ENCODE data around the gene OR13C8.
"Not testable (repeated sequence)": the region's sequence is repeated elsewhere in the genome, so short reads cannot be mapped to it uniquely, and the experiment has no call there.

OR13C8 gene

DNA sequence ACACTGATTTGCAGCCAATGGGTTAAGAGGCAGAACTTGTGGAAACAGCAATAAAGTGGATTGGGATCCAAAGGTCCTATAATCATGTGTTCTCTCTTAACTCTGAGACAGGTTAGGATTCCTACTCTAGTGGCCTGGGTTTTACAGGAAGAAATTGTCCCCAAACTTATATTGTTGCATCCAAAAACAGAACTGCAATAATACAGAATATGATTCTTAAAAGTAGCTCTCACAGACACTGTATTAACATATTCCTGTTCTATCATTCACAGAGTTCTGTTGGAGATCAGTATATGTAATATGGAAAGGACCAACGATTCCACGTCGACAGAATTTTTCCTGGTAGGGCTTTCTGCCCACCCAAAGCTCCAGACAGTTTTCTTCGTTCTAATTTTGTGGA lies at the start of gene OR13C8:
Gene OR13C8 (plus strand): TSS at position 301 of the 400 bp plus-strand sequence. CDS start 0 bp downstream, at position 301.
- no peak for DNase-seq (ENCODE audit: low spot score)

DNA sequence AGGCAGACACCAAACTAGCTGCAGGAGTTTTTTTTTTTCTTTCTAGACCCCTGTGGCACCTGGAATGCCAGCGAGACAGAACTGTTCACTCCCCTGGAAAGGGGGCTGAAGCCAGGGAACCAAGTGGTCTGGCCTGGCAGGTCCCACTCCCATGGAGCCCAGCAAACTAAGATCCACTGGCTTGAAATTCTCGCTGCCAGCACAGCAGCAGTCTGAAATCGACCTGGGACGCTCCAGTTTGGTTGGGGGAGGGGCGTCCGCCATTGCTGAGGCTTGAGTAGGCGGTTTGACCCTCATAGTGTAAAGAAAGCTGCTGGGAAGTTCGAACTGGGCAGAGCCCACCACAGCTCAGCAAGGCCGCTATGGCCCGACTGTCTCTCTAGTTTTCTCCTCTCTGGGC lies 48.7 kb upstream of the OR13C8 start:
- DNase-seq (ENCODE audit: low spot score), result not testable (repeated sequence)

DNA sequence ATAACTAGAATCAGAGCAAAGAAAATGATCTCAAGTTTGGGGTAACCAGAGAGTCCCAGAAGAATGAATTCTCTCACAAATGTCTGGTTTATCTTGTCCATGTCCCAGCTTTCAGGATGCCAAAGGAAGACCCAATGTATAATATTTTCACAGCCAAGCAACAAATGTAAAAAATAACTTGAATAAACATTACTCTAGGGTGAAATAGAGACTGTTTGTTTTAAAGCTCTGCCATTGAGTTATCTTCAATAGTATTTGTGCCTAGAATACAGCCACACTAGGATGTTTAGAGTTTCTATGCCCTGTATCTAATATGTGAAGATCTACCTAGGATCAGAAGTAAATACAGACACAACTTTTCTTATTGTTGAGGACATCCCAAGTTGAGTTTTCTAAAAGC lies 41.9 kb upstream of the OR13C8 start, which contains the start of gene OR13C4:
Gene OR13C4 (minus strand): TSS at position 101 of the 400 bp plus-strand sequence. CDS start 0 bp downstream, at position 101.
- no peak for DNase-seq (ENCODE audit: low spot score)

DNA sequence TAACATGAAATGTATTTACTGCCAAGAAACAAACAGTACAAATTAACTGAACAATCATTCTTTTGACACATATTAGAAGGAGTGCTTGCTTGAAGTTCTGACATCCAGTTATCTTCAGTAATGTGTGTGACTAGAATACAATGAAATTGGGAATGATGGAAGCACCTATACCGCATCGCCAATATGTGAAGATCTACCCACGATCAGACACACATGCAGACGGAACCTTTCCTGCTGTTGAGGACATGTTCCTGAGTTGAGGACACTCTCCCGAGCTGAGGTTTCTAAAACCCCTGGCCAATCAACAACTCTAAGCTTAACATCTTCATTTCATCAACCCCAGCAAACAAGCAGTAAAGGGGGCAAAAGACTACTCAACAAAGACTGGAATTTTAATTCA lies 32.2 kb upstream of the OR13C8 start, which contains the start of gene OR13C3:
Gene OR13C3 (minus strand): TSS at position 101 of the 400 bp plus-strand sequence. CDS start 133 bp downstream, outside the sequence.
- no peak for DNase-seq (ENCODE audit: low spot score)

- DNase-seq (ENCODE audit: low spot score), result no peak
These were observed 29.7 kb upstream of the OR13C8 start for GRCh38 chr9:104539275-104539674.

DNA sequence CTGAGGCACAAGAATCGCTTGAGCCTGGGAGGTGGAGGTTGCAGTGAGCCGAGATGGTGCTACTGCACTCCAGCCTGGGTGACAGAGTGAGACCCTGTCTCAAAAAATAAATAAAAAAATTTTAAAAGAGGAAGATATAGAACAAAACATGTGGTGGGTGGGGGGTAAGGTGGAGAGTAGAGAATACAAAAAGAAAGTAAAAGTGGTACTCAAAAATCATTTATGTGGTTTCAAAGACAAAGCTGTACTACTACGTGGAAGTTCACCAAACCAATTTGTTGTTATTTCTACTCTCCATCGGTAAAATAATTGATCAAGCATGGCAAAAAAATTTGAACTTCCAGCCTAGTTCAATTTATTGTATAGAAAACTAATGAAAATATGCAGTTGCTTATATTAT lies 24.3 kb upstream of the OR13C8 start:
- no peak for DNase-seq (ENCODE audit: low spot score)

DNA sequence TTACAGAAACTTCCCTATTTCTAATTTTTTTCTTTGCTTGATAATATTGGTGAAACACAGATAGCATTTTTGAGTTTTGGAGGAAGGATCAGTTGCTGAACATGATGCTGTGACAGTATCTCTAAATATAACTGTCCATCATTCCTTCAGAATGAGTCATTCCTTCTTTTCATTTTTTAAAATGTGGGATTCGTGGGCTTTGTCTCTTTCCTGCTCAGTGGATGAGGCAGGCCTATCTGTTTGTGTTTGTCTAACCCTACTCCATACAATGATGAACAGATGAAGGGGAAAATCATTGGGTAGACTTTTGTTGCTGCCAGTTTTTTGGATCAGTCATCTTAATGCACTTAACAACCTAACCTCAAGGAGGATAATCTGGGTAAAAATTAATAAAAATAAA lies 15.7 kb upstream of the OR13C8 start:
- no peak for DNase-seq (ENCODE audit: low spot score)

GRCh38 chr9:104555521-104555920 lies 13.4 kb upstream of the OR13C8 start:
- DNase-seq (ENCODE audit: low spot score), result no peak

GRCh38 chr9:104556830-104557634 lies 11.9 kb upstream of the OR13C8 start:
- no peak for DNase-seq (ENCODE audit: low spot score)

DNA sequence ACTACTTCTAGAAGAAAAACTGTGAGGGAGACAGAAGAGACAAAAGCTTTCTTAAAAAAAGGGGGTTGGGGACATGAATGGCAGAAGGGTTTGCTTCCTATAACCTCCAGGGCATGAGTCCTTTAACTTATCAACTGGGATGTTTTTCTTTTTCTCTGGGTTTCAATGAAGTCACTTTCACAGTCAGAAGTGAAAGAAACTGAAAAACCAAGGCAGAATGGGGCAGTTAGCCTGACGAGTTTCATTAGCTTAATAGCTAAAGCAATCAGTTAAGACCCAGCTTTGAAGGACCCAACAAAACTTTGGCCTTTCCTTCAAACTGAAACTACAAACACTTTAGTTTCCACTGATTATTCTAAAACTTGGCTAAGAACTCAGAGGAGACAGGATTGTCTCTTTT lies 4.6 kb upstream of the OR13C8 start:
- no peak for DNase-seq (ENCODE audit: low spot score)

GRCh38 chr9:104572612-104573011 lies 3.6 kb downstream of the OR13C8 start:
- no peak for DNase-seq (ENCODE audit: low spot score)

DNA sequence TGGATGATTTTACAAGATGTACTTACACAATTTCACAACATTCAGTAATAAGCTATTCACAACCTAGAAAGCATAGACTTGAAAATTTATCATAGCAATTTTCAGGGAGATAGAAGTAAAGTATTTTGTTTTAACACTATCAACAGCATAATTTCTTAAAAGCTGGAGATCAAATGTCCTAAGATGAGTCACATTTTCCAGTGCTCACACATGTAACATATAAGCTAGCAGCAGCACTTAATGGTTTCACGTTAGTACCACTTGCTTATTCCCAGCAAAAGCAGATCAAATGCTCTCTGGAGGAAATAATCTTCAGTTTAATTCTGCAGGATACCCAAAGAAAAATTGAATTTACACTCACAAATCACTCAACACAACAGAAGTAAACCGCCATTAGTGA lies 6.5 kb downstream of the OR13C8 start:
- no peak for DNase-seq (ENCODE audit: low spot score)

DNA sequence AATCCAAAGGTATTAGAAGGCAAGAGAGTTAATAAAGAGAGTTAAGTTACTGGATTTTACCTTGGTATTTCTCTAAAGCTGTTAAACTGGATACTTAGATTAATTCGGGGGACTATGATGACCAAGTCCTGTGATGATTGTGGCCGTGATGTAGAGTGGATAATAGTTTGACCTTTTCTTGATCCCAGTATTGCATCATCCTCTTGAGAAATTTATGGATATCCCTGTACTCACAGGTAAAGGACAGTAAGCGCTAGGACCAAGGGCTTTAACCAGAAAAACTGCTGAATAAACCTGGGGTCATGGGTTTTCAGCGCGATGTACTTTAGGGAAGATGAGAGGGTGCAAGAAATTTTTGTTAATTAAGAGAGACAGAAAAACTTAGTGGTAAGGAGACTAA lies 8.3 kb downstream of the OR13C8 start:
- no peak for DNase-seq (ENCODE audit: low spot score)

GRCh38 chr9:104580562-104580961 lies 11.6 kb downstream of the OR13C8 start:
- DNase-seq (ENCODE audit: low spot score), result no peak

GRCh38 chr9:104586496-104587180 lies 17.7 kb downstream of the OR13C8 start:
- DNase-seq (ENCODE audit: low spot score), result no peak

DNA sequence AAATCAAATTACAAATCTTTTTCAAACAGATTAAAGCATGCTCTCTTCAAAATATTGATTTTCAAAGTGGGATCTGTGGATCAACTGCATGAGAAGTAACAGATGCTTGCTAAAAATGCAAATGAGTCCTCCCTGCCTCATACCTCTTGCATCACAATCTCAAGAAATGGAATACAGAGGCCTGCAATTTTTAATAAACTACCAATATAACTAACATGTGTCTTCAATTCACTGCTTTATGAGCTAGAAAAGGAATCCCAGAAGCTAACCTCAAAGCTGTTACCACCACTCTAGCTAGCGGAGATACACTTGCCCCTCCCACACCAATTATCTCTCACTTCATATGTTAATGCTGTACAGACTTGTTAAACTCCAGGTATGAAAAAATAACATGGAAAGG lies 20.7 kb downstream of the OR13C8 start:
- no peak for DNase-seq (ENCODE audit: low spot score)

- not testable (repeated sequence) for DNase-seq (ENCODE audit: low spot score)
These were observed 29.8 kb downstream of the OR13C8 start for GRCh38 chr9:104598749-104599148.

DNA sequence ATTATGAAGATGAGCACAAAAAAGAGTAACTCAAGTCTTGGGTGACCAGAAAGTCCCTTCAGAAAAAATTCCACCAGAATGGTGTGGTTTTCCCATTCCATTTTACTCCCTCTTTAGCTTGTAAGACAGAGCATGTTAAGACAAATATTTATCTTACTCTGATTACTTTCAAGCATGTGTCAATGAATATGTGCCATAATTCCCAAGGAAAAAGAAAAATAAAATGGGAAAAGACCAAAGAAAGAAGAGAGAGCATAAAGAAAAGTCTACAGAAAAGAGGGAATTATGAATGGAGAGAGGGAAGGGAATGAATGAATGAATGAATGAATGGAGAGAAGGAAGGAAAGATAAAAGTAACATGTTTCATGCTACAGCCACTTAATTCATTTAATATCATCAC lies 30.3 kb downstream of the OR13C8 start, which contains the start of gene OR13C5:
Gene OR13C5 (minus strand): TSS at position 101 of the 400 bp plus-strand sequence. CDS start 0 bp downstream, at position 101.
- DNase-seq (ENCODE audit: low spot score), result not testable (repeated sequence)

DNA sequence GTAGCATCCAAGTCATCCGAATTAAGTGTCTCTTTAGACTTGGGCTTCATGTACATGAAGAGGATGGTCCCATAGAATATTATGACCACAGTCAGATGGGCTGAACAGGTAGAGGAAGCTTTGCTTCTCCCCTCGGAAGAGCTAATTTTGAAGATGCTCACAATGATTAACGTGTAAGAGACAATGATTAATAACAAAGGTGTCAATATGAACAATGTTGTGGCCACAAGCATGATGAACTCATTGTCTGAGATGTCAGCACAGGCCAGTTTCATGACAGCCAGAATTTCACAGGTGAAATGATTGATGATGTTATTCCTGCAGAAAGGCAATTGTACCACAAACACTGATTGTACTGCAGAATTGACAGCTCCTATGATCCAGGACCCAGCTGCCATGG lies 35.8 kb downstream of the OR13C8 start:
- no peak for DNase-seq (ENCODE audit: low spot score)

DNA sequence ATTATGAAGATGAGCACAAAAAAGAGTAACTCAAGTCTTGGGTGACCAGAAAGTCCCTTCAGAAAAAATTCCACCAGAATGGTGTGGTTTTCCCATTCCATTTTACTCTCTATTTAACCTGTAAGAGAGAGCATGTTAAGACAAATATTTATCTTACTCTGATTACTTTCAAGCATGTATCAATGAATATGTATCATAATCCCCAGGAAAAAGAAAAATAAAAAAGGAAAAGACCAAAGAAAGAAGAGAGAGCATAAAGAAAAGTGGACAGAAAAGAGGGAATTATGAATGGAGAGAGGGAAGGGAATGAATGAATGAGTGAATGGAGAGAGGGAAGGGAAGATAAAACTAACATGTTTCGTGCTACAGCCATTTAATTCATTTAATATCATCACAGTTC lies 36.6 kb downstream of the OR13C8 start, which contains the start of gene OR13C2:
Gene OR13C2 (minus strand): TSS at position 101 of the 400 bp plus-strand sequence. CDS start 0 bp downstream, at position 101.
- DNase-seq (ENCODE audit: low spot score), result not testable (repeated sequence)

GRCh38 chr9:104606152-104606551 lies 37.2 kb downstream of the OR13C8 start:
- no peak for DNase-seq (ENCODE audit: low spot score)

DNA sequence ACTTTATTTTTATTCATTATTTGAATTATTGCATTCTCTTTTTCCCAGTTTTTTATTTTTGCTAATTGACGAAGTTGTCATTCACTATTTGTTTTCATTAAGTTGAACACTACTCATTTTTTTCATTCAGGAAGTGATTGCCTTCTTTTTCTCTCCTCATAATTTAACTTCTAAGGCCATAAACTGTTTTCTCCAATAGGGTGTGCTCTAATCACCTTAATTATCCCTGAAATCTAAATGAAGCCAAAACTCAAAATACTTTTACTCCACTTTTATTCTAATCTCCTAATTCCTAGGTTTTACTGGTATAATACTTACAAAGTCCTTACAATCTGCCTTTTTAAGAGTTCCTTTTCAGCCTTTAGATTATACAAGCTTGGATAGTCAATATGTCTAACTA lies 39.4 kb downstream of the OR13C8 start:
- DNase-seq (ENCODE audit: low spot score), result no peak

- no peak for DNase-seq (ENCODE audit: low spot score)
These were observed 42.2 kb downstream of the OR13C8 start for GRCh38 chr9:104611213-104611612.
